ENCODE results near the gene CDC6. TPM values are rescaled to one million over a fixed set of nuclear protein-coding genes. Genes with fewer than 3 reads are reported as not detected.

CDC6 gene
- total and polyA plus RNA-seq, 3 donors from 2014 or later: 12.4 to 22.8 (median 14.7) TPM

DNA sequence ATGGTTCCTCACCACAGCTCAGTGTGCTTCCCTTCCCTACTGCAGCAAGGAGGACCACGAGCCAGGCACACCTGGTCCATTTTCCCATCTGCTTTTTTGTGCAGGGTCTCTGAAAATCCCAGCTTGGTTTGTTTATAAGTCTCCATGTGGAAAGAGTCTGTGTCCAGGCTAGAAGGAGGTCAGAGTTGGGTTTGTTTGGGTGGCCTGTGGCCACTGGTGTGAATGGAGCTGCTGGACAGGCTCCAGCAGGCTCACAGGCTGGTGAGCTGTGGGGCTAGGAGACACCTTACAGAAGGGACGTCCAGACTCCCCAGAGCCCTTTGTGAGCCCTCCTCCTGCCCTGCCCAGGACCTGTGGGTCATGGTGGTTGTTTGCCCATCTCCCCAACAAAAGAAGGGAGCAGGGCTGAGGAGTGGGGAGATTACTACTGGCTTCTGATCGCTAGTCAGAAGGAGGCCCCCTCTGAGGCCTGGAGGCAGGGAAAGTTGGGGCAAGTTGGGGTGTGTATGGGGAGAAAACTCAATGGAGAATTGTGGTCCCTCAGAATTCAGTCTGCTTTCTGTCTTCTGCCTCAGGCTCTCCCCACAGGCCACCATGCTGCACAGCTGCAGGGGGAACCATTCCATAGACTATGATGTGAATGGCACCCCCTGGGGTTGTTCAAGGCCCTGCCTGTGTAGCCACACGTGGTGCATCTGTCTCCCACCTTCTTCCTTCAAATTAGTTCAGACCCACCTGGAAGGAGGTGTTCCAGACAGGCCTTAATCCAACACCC lies 25.4 kb downstream of the CDC6 start:
- no peak overlapping the region for H3K4me3 ChIP-seq
- H3K9me3 ChIP-seq: no peaks in the 10 kb centered on the region
- no peaks in the 10 kb centered on the region for H3K36me3 ChIP-seq (ENCODE audit: low read depth, missing control alignments)
- 60 to 84% methylated on average over 3 to 4 of the region's 4 CpGs for WGBS, 2 donors
- TF ChIP-seq POLR2A (IDR thresholded peaks at IDR 0.05): no peak
- TF ChIP-seq, protein P1, sequence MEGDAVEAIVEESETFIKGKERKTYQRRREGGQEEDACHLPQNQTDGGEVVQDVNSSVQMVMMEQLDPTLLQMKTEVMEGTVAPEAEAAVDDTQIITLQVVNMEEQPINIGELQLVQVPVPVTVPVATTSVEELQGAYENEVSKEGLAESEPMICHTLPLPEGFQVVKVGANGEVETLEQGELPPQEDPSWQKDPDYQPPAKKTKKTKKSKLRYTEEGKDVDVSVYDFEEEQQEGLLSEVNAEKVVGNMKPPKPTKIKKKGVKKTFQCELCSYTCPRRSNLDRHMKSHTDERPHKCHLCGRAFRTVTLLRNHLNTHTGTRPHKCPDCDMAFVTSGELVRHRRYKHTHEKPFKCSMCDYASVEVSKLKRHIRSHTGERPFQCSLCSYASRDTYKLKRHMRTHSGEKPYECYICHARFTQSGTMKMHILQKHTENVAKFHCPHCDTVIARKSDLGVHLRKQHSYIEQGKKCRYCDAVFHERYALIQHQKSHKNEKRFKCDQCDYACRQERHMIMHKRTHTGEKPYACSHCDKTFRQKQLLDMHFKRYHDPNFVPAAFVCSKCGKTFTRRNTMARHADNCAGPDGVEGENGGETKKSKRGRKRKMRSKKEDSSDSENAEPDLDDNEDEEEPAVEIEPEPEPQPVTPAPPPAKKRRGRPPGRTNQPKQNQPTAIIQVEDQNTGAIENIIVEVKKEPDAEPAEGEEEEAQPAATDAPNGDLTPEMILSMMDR (IDR thresholded peaks at IDR 0.05): no peak
- no peaks in the 10 kb centered on the region for H3K27me3 ChIP-seq
- H3K27ac ChIP-seq: no peak overlapping the region
- intact Hi-C loops (cut with DNase I; ENCODE audit: low total_unique reads): no loop called here
- H3K4me1 ChIP-seq: peaks cover 70% of the 10 kb centered on the region
- no peak for DNase-seq

DNA sequence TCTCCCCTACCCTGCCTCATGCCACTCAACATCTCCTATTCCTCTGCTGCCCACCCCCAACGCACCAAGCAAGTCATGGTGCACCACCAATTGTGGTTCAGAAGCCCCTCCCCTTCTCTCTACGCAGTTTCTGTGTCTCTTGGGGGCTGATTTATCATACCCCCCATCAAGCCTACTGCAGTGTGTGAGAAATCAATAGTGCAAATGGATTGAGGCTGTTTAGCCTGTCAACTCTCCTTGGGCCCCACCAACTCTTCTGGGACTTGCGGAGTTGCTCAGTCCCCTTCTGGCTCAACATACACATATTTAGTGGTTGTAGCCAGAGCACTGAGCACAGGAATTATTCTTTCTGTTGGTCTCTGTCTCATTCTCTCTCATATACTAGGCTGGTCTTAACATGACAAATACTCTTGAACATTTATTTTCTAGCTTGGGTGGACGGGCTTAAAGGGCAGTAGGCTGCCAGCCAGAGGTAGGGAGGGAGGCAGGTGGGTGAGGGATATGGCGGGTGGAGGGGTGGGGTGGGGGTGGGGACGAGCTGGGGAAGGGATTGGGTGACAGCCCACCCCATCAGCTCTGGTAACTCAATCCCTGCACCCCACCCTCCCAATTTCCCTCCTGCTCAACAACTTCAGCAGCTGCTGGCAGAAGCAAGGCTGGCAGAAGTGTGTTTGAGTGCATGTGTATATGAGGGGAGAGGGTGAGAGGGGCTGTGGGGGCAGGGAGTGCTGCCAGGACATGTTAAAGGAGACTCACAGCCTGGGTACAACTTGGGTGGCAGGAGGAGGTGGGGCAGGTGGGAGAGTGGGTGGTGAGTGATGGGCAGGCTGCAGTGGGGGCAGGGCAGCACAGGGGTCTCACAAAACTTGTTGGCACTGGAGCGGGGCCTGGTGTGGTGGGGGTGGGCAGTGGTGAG lies 26.2 kb downstream of the CDC6 start:
- no peaks in the 10 kb centered on the region for H3K36me3 ChIP-seq (ENCODE audit: low read depth, missing control alignments)
- no peak overlapping the region for H3K27ac ChIP-seq
- TF ChIP-seq, protein P1 (IDR thresholded peaks at IDR 0.05): no peak
- no peak for TF ChIP-seq POLR2A (IDR thresholded peaks at IDR 0.05)
- H3K4me3 ChIP-seq: no peak overlapping the region
- no peaks in the 10 kb centered on the region for H3K27me3 ChIP-seq
- H3K4me1 ChIP-seq: peaks cover 61% of the 10 kb centered on the region
- 82 to 88% methylated on average over 6 to 7 of the region's 7 CpGs for whole genome bisulfite sequencing, 2 donors
- intact Hi-C loops (cut with DNase I; ENCODE audit: low total_unique reads): no loop called here
- no peaks in the 10 kb centered on the region for H3K9me3 ChIP-seq
- DNase-seq: no peak

DNA sequence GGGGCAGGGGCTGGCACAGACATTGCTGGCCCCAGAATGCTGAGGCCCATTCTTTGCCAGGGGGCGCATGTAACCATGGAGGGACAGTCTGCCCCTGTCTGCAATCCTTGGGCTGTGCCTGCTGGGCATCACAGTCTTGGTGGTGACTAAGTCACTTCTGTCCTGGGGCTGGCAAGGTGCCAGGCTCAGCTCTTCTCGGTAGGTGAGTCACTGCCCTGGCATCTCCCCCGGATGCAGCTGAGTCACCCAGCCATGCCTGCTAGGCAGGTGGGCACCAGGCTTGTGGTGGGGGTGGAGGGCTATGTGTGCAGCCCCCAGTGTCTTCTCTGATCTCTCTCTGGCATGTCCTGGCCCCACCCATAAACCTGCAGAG lies 26.9 kb downstream of the CDC6 start:
- intact Hi-C loops (cut with DNase I; ENCODE audit: low total_unique reads): no loop called here
- DNase-seq: no peak
- TF ChIP-seq, protein P1 (IDR thresholded peaks at IDR 0.05): no peak
- TF ChIP-seq POLR2A (IDR thresholded peaks at IDR 0.05): no peak
- Histone ChIP-seq H3K27ac (no peak overlapping the region), H3K4me1 (peaks cover 60% of the 10 kb centered on the region), H3K27me3 (no peaks in the 10 kb centered on the region), H3K36me3 (ENCODE audit: low read depth, missing control alignments) (no peaks in the 10 kb centered on the region), H3K4me3 (no peak overlapping the region), H3K9me3 (no peaks in the 10 kb centered on the region)
- 35 to 55% methylated on average over 3 of the region's 3 CpGs for WGBS, 2 donors

DNA sequence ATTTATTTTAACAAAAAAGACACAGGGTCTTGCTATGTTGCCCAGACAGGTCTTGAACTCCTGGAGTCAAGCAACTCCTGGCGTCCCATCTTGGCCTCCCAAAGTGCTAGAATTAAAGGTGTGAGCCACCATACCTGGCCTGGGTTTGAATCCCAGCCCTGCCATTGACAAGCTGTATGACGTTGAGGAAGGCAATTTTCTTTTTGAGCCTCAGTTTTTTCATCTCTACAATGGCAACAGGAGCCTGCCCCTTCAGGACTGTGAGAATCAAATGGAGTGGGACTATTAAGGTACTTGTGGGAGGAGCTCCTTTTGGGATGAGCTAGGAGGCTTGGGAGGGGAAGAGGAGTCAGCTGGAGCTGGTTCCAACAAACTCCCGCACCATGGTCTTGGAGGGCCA lies 27.5 kb downstream of the CDC6 start:
- TF ChIP-seq, protein P1 (IDR thresholded peaks at IDR 0.05): no peak
- TF ChIP-seq POLR2A (IDR thresholded peaks at IDR 0.05): no peak
- intact Hi-C loops (cut with DNase I; ENCODE audit: low total_unique reads): no loop called here
- 86 to 87% methylated on average over 2 to 3 of the region's 3 CpGs for WGBS, 2 donors

More for the DNA sequence above, 27.5 kb downstream of the CDC6 start:
- no peaks in the 10 kb centered on the region for H3K27me3 ChIP-seq
- no peaks in the 10 kb centered on the region for H3K36me3 ChIP-seq (ENCODE audit: low read depth, missing control alignments)
- H3K9me3 ChIP-seq: no peaks in the 10 kb centered on the region
- peaks cover 60% of the 10 kb centered on the region for H3K4me1 ChIP-seq
- no peak overlapping the region for H3K27ac ChIP-seq
- DNase-seq: no peak
- no peak overlapping the region for H3K4me3 ChIP-seq
